DMS153 treated with DMSO at 0.1 percent for 48 hours (cell line): ENCODE measurements around the gene HEPACAM2.

ENCODE experiments used
- DNase-seq: peaks from one replicate; lab custom pipeline; 2025; ENCODE audit not compliant: unreplicated experiment; lab: John Stamatoyannopoulos, UW

The HEPACAM2 gene

GRCh38 chr7:93148727-93149126 is 77.5 kb downstream of the HEPACAM2 start:
- DNase-seq: no peak

- no peak for DNase-seq
These were observed 78.1 kb downstream of the HEPACAM2 start, which contains the start of gene SAMD9L for GRCh38 chr7:93148144-93148543. Gene SAMD9L, minus strand, starts transcription at chr7:93148385. Its CDS starts 12,414 bp downstream, at chr7:93135971.

- no peak for DNase-seq
These were observed 78.9 kb downstream of the HEPACAM2 start for GRCh38 chr7:93147363-93147762.

- no peak for DNase-seq
These were observed 79.7 kb downstream of the HEPACAM2 start for GRCh38 chr7:93146472-93147141.

GRCh38 chr7:93146036-93146435 is 80.2 kb downstream of the HEPACAM2 start:
- no peak for DNase-seq

GRCh38 chr7:93145354-93145753 is 80.9 kb downstream of the HEPACAM2 start:
- DNase-seq: no peak

GRCh38 chr7:93142127-93142526 is 84.1 kb downstream of the HEPACAM2 start:
- no peak for DNase-seq

GRCh38 chr7:93140582-93141191 is 85.6 kb downstream of the HEPACAM2 start:
- DNase-seq: no peak

- DNase-seq: no peak
These were observed 87.7 kb downstream of the HEPACAM2 start for GRCh38 chr7:93138576-93138975.
